ENCODE measurements around the gene MYL9.

Gene MYL9

DNA sequence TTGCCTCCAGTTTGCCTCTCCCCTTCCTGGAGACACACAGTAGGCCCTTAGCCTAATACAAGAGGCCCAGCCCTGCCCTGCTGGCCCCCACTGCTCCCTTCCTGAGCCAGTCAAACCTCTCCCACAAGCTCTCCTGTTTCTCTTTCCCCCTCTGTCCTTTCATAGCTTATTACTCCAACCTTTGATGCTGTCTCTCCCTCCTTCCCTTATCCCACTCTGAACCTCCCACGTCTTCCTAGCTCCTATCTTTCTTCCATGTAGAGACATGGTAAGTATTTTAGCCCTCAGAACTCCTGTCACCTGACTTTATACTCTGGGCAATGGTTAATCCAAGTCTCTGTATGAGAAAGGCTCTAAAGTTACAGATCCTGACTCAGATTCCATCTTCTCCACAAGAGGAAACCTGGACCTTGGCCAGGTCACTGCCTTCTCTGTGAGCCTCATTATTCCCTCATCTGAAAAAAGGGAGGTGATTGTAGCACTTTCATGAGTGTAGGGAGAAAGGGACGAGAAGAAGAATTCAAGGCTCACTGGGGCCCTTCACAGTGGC is 38.8 kb downstream of the MYL9 start:
- DNase-seq = no peak

DNA sequence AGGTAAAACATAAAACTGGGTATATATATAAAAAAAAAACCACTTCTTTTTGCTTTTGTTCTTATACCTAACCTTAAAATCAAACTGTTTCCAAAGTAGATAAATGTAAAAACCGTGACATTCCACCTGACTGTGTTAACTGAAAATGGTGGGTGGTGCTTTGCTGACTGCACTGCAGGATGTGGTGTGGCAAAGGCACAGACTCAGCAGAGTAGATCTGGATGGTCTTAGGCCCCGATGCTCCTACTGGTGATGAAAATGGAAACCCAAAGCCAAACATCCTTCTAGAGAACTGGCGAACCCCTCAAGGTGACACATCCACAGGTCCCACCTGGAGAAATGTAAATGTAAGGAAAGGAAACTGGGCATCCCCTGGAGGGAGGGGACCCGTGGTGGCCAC is 41.0 kb downstream of the MYL9 start:
- DNase-seq = no peak

DNA sequence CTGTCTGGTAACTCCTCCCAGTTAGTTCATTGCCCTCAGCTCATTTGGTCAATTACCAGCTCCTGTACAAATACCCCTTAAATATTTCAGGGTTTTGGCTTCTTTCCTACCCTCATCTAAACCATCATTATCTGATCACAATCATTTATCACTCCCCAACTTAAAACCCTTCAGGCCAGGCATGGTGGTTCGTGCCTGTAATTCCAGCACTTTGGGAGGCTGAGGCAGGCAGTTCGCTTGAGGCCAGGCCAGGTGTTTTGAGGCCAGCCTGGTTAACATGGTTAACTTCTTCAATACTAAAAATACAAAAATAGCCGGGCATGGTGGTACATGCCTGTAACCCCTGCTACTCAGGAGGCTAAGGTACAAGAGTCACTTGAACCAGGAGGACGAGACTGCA is 41.5 kb downstream of the MYL9 start:
- DNase-seq = no peak

DNA sequence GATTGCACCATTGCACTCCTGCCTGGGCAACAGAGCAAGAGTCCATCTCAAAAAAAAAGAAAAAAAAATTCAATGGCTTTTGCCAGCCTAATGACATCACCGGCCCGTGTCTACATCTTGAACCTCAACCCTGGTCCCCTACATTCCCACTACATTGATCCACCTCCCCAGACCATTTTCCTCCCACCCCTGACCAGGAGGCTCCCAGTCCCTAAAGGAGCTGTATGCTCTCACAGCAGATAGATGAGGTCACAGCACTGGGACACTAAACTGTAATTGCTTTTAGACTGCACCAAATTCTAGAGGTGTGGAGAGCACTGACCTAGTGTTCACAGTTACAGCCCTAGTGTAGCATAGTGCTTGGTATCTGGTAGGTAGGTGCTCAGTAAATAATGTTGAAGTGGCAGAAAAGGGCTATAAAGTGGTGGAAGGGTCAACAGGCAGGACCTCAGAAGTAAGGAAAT is 42.7 kb downstream of the MYL9 start:
- DNase-seq = no peak

DNA sequence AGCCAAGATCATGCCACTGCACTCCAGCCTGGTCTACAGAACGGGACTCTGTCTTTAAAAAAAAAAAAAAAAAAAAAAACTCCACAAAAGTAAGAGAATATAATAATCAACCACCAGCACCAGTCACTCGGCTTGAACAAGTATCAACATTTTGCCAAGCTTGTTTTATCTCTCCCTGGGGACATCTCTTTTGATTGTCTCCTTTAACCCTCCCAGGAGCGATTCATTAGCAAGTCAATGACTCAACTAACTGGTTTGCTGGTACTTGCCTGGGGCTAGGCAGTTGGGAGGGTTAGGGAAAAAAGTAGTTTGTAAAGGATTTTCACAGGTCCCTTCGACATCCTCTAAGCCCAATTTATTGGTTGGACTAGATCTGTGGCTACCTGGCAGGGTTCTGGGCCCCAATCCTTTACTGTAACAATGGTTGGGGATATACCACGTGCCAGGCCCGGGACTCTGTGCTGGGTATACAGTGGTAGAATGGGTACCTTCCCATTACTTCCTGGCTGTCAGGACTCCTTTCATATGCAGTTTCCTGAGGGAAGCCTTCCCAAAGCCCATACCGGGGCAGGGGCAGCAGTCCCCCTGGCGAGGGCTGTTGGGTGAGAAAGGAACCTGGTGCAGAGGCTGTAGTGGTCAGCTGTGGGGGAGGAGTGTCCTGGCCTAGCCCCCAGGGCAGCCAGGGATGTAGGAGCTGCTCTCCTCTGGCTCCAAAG is 44.2 kb downstream of the MYL9 start:
- DNase-seq = no peak

DNA sequence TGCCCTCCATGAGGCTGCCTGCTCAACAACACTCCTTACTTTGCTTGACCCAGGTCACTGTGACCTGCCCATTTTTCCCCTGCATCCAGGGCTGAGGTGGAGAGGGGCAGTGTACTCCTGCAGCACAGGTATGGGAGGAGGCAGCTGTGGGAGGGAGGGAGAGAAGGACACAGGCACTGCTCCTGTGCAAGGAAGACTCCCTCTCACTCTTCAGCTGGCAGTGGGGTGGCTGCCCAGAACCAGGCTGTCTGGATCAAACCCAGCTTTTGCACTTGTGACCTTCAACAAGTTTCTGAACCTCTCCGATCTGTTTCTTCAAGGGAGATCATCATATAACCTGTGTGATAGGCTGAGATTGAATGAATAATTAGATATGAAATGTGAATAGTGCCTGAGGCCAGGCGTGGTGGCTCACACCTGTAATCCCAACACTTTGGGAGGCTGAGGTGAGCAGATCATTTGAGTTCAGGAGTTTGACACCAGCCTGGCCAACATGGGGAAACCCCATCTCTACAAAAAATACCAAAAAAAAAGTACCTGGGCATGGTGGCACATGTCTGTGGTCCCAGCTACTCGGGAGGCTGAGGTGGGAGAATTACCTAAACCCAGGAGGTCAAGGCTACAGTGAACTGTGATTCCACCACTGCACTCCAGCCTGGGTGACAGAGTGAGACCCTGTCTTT is 46.2 kb downstream of the MYL9 start:
- no peak for DNase-seq

DNA sequence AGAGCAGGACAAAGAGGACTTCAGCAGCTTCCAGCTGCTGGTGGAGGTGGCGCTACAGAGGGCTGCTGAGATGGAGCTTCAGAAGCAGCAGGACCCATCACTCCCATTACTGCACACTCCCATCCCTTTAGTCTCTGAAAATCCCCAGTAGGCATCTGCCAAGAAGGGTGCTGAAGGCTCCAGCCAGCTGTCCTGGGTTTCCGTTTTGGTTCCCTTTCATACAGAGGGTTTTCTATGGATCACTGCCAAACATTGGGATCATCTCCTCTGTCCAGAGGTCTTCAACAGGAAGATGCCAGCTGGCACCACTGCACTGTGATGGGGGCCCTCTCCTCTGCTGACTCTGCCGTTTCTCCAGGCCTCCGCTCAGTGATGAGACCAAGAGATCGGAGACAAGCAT is 50.0 kb downstream of the MYL9 start:
- no peak for DNase-seq

DNA sequence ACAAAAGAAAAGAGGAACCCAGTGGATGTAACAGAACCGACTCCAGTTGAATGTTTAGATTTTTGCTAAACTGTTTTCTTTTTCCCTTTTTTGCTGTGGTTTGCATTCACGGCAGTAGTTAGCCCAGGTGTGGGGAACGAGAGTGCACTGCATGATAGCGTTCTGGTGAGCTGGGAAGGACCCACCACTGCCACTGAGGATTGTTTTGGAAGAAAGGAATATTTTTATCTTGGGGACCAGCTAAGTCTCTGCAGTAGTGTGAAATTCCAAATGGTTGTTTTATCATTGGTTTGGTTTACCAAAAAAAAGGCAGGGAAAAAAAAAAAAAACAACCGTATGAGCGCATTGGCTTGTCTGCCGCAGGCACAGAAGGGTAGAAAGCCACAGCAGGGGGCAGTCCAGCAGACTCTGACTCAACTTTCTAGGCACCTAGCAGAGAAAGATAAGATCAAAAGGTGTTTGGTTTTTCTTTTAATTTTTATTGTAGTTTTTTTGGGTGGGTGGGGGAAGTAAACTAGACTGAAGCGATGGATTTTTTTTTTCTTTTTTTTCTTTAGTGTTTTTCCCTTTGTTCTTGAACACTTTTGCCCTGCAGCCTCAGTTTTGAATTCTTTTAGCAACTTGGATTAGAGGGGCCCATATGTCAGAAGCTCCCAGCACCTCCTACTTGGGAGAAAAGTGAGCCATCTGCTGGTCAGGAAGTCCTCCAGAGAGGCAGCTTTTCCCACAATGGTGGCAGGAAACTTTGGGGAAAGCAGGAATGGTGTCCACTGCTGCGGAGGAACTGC is 50.7 kb downstream of the MYL9 start:
- DNase-seq = peak in 19 of 58 donors; percentile 2 to 55 (median 17)

DNA sequence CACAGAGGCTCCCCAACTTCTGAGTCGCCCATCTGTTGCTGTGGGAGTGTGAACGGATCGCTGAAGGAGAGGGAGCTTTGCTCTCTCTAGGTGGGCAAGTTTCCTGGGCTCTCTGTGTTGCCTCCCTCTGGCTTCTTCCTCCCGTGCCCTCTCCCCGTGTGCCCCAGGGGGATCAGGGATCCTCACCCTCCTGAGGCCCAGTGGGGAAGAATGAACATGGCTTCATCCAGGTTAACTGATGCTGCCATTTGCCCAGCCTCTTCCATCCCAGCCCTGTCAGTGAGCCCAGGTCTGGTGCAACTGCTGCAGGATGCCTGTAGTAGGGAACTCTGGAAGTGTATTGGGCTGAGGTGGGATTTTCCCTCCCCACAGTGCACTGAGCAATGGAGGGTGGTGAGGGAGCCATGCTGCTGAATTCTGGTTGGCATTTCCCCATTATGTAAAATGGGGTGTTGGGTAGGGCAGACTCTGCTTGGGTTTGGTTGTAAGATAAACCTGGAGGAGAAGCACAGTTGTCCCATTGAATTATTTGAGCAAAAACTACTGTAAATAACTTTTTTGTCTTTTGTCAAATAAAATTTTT is 52.1 kb downstream of the MYL9 start:
- DNase-seq = peak in 5 of 58 donors; percentile 3 to 7 (median 5)

DNA sequence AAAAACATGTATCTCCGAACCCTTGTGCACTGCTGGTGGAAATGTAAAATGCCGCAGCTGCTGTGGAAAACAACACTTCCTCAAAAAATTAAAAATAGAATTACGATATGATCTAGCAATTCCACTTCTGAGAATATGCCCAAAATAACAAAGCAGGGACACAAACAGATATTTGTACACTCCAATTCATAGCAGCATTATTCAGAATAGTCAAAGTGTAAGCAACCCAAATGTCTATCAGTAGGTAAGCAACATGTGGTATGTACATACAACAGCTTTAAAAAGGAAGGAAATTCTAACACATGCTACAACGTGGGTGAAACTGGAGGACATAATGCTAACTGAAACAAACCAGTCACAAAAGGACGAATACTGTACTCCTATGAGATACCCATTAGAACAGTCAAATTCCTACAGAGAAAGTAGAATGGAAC is 58.6 kb downstream of the MYL9 start:
- DNase-seq = no peak

All from anterior cingulate cortex (tissue), 58 donors.